GM23338 (cell line): ENCODE results near the gene PNPLA1.

ENCODE experiments used
- CREB1 ChIP-seq: fragments of 250-450 bp; sonication (Bioruptor Pico); IDR thresholded peaks from 2 replicates; pipeline ENCODE4 v1.5.0; 2020; ENCODE audit warnings: low read depth, mild to moderate bottlenecking, moderate library complexity
- EZH2 ChIP-seq: fragments of 200-600 bp; sonication (generic); IDR thresholded peaks from one replicate; pipeline ENCODE4 v1.8.0; 2017; ENCODE audit warnings: antibody characterized with exemption, mild to moderate bottlenecking, low read depth; ENCODE audit not compliant: unreplicated experiment
- EZH2phosphoT487 ChIP-seq: fragments of 200-600 bp; sonication (generic); IDR thresholded peaks from one replicate; pipeline ENCODE4 v1.8.1; 2018; ENCODE audit warnings: antibody characterized with exemption; ENCODE audit not compliant: unreplicated experiment
- JUNB ChIP-seq: IDR thresholded peaks from one replicate; pipeline ENCODE4 v1.6.1; 2016; ENCODE audit warnings: antibody characterized with exemption; ENCODE audit not compliant: unreplicated experiment
- NANOG ChIP-seq: IDR thresholded peaks from 2 replicates; pipeline ENCODE4 v1.6.1; 2016; ENCODE audit warnings: antibody characterized with exemption, borderline replicate concordance
- POLR2AphosphoS5 ChIP-seq: IDR thresholded peaks from 2 replicates; pipeline ENCODE4 v1.6.1; 2016; ENCODE audit warnings: antibody characterized with exemption, low read depth
- ZNF114 ChIP-seq: fragments of 250-450 bp; sonication (Bioruptor Pico); IDR thresholded peaks from 2 replicates; pipeline ENCODE4 v1.5.0; 2020; ENCODE audit warnings: mild to moderate bottlenecking, moderate library complexity
- ZNF331 ChIP-seq: fragments of 250-450 bp; sonication (Bioruptor Pico); IDR thresholded peaks from 2 replicates; pipeline ENCODE4 v1.5.0; 2020; ENCODE audit warnings: low read depth, mild to moderate bottlenecking, moderate library complexity
- TF ChIP-seq, protein P1 (sequence below), 2 experiments: fragments of 200-600 bp in 1 of 2; sonication (generic) in 1 of 2; conservative IDR thresholded peaks; 2 replicates each; pipeline versions ENCODE4 v1.5.1 to v1.6.1; 2016 to 2017; ENCODE audit warnings: antibody characterized with exemption in 2 of 2, low read depth in 2 of 2, mild to moderate bottlenecking in 2 of 2, moderate library complexity in 1 of 2
- TF ChIP-seq, protein P2 (sequence below): IDR thresholded peaks from one replicate; pipeline ENCODE4 v1.6.1; 2018; ENCODE audit warnings: antibody characterized with exemption; ENCODE audit not compliant: unreplicated experiment
- TF ChIP-seq, protein P3 (sequence below): fragments of 250-450 bp; sonication (Bioruptor Pico); IDR thresholded peaks from 2 replicates; pipeline ENCODE4 v1.5.0; 2020; ENCODE audit warnings: mild to moderate bottlenecking, moderate library complexity
- TF ChIP-seq, protein P4 (sequence below): IDR thresholded peaks from 2 replicates; pipeline ENCODE4 v1.6.1; 2016; ENCODE audit warnings: antibody characterized with exemption

DNA sequence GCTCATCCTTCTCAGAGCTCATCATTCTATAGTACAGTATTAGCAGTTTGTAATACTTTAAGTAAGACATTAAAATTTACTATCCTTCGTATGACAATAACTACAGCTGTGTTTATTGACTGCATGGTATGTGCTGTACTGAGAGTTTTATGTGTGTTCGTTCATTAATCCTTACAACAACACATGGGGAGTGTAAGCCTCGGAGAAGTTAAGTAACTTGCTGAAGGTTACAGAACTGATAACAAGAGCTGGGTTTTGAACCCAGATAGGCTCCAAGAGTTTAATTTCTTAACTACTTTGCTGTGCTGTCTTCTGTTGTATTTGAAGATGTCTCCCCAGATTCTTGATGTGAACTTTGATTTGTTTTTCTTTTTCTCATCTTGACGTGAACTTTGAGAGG is 49.6 kb upstream of the PNPLA1 start:
- TF ChIP-seq CREB1 (CRISPR knock-in tag) (no peak), POLR2AphosphoS5 (no peak), EZH2 (no peak), JUNB (no peak), ZNF331 (CRISPR knock-in tag) (no peak), EZH2phosphoT487 (no peak), NANOG (no peak), ZNF114 (CRISPR knock-in tag) (no peak)
- TF ChIP-seq, protein P1, sequence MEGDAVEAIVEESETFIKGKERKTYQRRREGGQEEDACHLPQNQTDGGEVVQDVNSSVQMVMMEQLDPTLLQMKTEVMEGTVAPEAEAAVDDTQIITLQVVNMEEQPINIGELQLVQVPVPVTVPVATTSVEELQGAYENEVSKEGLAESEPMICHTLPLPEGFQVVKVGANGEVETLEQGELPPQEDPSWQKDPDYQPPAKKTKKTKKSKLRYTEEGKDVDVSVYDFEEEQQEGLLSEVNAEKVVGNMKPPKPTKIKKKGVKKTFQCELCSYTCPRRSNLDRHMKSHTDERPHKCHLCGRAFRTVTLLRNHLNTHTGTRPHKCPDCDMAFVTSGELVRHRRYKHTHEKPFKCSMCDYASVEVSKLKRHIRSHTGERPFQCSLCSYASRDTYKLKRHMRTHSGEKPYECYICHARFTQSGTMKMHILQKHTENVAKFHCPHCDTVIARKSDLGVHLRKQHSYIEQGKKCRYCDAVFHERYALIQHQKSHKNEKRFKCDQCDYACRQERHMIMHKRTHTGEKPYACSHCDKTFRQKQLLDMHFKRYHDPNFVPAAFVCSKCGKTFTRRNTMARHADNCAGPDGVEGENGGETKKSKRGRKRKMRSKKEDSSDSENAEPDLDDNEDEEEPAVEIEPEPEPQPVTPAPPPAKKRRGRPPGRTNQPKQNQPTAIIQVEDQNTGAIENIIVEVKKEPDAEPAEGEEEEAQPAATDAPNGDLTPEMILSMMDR (conservative IDR thresholded peaks at IDR 0.05; ENCODE audit: low read depth in 2 of 2), result no peak
- TF ChIP-seq, protein P2, sequence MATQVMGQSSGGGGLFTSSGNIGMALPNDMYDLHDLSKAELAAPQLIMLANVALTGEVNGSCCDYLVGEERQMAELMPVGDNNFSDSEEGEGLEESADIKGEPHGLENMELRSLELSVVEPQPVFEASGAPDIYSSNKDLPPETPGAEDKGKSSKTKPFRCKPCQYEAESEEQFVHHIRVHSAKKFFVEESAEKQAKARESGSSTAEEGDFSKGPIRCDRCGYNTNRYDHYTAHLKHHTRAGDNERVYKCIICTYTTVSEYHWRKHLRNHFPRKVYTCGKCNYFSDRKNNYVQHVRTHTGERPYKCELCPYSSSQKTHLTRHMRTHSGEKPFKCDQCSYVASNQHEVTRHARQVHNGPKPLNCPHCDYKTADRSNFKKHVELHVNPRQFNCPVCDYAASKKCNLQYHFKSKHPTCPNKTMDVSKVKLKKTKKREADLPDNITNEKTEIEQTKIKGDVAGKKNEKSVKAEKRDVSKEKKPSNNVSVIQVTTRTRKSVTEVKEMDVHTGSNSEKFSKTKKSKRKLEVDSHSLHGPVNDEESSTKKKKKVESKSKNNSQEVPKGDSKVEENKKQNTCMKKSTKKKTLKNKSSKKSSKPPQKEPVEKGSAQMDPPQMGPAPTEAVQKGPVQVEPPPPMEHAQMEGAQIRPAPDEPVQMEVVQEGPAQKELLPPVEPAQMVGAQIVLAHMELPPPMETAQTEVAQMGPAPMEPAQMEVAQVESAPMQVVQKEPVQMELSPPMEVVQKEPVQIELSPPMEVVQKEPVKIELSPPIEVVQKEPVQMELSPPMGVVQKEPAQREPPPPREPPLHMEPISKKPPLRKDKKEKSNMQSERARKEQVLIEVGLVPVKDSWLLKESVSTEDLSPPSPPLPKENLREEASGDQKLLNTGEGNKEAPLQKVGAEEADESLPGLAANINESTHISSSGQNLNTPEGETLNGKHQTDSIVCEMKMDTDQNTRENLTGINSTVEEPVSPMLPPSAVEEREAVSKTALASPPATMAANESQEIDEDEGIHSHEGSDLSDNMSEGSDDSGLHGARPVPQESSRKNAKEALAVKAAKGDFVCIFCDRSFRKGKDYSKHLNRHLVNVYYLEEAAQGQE, result no peak
- TF ChIP-seq, protein P3, sequence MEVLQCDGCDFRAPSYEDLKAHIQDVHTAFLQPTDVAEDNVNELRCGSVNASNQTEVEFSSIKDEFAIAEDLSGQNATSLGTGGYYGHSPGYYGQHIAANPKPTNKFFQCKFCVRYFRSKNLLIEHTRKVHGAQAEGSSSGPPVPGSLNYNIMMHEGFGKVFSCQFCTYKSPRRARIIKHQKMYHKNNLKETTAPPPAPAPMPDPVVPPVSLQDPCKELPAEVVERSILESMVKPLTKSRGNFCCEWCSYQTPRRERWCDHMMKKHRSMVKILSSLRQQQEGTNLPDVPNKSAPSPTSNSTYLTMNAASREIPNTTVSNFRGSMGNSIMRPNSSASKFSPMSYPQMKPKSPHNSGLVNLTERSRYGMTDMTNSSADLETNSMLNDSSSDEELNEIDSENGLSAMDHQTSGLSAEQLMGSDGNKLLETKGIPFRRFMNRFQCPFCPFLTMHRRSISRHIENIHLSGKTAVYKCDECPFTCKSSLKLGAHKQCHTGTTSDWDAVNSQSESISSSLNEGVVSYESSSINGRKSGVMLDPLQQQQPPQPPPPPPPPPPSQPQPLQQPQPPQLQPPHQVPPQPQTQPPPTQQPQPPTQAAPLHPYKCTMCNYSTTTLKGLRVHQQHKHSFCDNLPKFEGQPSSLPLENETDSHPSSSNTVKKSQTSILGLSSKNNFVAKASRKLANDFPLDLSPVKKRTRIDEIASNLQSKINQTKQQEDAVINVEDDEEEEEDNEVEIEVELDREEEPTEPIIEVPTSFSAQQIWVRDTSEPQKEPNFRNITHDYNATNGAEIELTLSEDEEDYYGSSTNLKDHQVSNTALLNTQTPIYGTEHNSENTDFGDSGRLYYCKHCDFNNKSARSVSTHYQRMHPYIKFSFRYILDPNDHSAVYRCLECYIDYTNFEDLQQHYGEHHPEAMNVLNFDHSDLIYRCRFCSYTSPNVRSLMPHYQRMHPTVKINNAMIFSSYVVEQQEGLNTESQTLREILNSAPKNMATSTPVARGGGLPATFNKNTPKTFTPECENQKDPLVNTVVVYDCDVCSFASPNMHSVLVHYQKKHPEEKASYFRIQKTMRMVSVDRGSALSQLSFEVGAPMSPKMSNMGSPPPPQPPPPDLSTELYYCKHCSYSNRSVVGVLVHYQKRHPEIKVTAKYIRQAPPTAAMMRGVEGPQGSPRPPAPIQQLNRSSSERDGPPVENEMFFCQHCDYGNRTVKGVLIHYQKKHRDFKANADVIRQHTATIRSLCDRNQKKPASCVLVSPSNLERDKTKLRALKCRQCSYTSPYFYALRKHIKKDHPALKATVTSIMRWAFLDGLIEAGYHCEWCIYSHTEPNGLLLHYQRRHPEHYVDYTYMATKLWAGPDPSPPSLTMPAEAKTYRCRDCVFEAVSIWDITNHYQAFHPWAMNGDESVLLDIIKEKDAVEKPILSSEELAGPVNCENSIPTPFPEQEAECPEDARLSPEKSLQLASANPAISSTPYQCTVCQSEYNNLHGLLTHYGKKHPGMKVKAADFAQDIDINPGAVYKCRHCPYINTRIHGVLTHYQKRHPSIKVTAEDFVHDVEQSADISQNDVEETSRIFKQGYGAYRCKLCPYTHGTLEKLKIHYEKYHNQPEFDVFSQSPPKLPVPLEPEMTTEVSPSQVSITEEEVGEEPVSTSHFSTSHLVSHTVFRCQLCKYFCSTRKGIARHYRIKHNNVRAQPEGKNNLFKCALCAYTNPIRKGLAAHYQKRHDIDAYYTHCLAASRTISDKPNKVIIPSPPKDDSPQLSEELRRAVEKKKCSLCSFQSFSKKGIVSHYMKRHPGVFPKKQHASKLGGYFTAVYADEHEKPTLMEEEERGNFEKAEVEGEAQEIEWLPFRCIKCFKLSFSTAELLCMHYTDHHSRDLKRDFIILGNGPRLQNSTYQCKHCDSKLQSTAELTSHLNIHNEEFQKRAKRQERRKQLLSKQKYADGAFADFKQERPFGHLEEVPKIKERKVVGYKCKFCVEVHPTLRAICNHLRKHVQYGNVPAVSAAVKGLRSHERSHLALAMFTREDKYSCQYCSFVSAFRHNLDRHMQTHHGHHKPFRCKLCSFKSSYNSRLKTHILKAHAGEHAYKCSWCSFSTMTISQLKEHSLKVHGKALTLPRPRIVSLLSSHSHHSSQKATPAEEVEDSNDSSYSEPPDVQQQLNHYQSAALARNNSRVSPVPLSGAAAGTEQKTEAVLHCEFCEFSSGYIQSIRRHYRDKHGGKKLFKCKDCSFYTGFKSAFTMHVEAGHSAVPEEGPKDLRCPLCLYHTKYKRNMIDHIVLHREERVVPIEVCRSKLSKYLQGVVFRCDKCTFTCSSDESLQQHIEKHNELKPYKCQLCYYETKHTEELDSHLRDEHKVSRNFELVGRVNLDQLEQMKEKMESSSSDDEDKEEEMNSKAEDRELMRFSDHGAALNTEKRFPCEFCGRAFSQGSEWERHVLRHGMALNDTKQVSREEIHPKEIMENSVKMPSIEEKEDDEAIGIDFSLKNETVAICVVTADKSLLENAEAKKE (CRISPR knock-in tag), result no peak
- TF ChIP-seq, protein P4, sequence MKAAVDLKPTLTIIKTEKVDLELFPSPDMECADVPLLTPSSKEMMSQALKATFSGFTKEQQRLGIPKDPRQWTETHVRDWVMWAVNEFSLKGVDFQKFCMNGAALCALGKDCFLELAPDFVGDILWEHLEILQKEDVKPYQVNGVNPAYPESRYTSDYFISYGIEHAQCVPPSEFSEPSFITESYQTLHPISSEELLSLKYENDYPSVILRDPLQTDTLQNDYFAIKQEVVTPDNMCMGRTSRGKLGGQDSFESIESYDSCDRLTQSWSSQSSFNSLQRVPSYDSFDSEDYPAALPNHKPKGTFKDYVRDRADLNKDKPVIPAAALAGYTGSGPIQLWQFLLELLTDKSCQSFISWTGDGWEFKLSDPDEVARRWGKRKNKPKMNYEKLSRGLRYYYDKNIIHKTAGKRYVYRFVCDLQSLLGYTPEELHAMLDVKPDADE, result no peak
